Rectal smooth muscle tissue (tissue), 1 donor: Measurements from ENCODE around the gene TUBGCP3.
"Not testable (repeated sequence)": the region's sequence is repeated elsewhere in the genome, so short reads cannot be mapped to it uniquely, and the experiment has no call there.

Source experiments
- H3K27ac ChIP-seq: one replicate; pipeline ENCODE4 v1.7.0; 2013; ENCODE audit warnings: low read depth, low read length, inconsistent platforms
- H3K27me3 ChIP-seq: one replicate; pipeline ENCODE4 v1.7.0; 2013; ENCODE audit warnings: low read length; ENCODE audit not compliant: control insufficient read depth, insufficient read depth
- H3K36me3 ChIP-seq: one replicate; pipeline ENCODE4 v1.7.0; 2013; ENCODE audit warnings: low read length; ENCODE audit not compliant: control insufficient read depth, insufficient read depth
- H3K4me1 ChIP-seq: one replicate; pipeline ENCODE4 v1.7.0; 2013; ENCODE audit warnings: low read length; ENCODE audit not compliant: control insufficient read depth, insufficient read depth
- H3K4me3 ChIP-seq: one replicate; pipeline ENCODE4 v1.7.0; 2013; ENCODE audit warnings: low read length
- H3K9ac ChIP-seq: one replicate; pipeline ENCODE4 v1.7.0; 2013; ENCODE audit warnings: low read length

TUBGCP3 gene

DNA sequence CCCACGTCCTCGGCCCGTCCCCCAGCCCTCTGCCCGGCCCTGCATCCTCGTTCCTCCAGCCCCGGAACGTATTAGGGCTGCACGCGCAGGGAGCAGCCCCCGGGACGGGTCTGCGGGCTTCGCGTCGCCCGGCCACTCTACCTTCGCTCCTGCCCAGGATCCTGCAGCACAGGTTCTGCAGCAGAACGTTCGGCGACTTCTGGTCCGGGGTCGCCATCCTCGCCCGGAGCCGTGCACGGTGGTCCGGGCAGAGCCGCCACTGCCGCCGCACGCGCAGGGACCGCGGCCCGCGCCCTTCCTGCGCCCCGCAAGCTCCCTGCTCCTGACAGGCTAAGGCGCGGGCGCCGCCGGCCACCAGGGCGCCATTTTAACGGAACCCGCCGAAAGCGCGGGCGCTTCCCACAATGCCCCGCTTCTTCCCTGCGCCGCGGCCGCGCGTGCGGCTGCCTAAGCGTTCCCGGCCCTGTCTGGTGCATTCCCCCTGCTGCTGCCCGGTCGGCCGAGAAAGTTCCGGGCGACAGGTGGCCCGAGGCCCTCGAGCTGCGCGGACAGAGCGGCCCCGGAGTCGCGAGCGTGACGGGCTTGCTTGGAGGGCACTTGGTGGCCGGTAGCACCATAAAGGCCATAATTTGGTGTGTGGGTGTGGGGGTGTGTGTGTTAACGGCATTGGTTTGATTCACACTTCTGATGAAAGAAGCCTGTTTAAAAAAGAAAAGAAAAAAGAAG, at the start of gene TUBGCP3:
Gene TUBGCP3 (minus strand): TSS at position 390 of the 726 bp plus-strand sequence. CDS start 173 bp downstream, at position 217.
- Histone ChIP-seq H3K4me3 (peak within 1 kb of the TSS; percentile 91), H3K27ac (peak within 1 kb of the TSS; percentile 97), H3K4me1 (peaks cover 5% of the 10 kb centered on the region), H3K27me3 (no peaks in the 10 kb centered on the region), H3K36me3 (no peaks in the 10 kb centered on the region), H3K9ac (peak within 1 kb of the TSS; percentile 72)

DNA sequence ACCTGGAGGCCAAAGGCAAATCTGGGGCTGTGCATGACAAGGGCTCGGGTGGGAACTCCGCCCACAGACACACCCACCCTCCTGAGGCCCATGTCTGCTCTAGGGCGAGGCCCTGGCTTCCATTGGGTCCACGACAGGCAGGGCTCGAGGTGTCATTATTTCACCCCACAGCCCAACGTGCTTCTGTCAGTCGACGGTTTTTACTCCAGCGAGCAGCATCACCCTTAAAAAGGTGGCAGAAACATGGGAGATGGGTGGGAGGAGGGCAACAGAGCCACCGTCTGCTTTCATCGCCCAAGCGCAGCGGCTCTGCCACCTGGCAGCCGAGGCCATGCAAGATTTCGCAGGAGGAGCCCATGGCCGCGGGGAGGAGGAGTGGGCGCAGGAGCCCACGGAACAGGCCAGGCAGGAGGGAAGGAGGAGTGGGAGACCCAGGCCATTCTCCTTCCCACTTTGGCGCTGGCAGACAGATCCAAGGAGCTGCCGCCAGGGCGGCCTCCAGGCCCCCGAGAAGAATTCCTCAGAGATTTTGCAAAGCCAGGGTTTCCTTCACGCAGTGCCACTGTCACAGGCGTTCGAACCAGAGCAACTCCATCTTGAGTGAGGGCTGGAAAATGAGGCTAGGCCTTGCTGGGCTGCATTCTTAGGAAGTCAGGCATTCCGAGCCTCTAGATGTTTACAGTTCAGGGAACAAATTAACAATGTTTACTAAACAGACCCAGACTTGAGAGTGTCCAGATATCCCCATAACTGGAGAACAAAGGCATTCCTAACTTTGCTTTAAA, 49.3 kb upstream of the TUBGCP3 start:
- H3K4me1 ChIP-seq, result no peaks in the 10 kb centered on the region
- H3K4me3 ChIP-seq, result no peak overlapping the region
- no peaks in the 10 kb centered on the region for H3K27me3 ChIP-seq
- no peaks in the 10 kb centered on the region for H3K36me3 ChIP-seq
- H3K27ac ChIP-seq, result no peak overlapping the region
- no peak overlapping the region for H3K9ac ChIP-seq

- H3K9ac ChIP-seq, result no peak overlapping the region
- H3K27me3 ChIP-seq, result no peaks in the 10 kb centered on the region
- H3K27ac ChIP-seq, result no peak overlapping the region
- no peaks in the 10 kb centered on the region for H3K4me1 ChIP-seq
- H3K36me3 ChIP-seq, result no peaks in the 10 kb centered on the region
- H3K4me3 ChIP-seq, result no peak overlapping the region
These were observed 48.5 kb upstream of the TUBGCP3 start for GRCh38 chr13:112636401-112636975.

DNA sequence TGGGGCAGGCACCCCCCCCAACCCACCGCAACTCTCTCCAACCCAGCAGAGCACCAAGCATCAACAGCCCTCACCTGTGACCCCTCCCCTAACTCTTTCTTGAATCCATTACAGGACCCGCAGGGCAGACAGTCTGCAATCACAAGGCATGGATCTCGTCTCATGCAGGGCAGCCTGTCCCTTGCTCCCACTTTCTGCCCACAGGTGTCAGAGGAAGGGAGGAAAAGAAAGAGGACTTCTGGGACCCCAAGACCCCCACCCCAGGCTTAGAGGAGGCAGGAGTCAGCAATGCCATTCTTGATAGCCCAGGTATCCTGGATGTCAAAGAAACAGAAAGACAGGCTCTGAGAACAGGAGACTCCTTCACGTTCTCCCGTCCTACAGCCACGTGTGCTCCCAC, 47.4 kb upstream of the TUBGCP3 start:
- H3K36me3 ChIP-seq, result no peaks in the 10 kb centered on the region
- H3K27me3 ChIP-seq, result no peaks in the 10 kb centered on the region
- H3K4me3 ChIP-seq, result no peak overlapping the region
- no peak overlapping the region for H3K27ac ChIP-seq
- H3K4me1 ChIP-seq, result no peaks in the 10 kb centered on the region
- H3K9ac ChIP-seq, result no peak overlapping the region

- Histone ChIP-seq H3K4me3 (no peak overlapping the region), H3K36me3 (no peaks in the 10 kb centered on the region), H3K27me3 (no peaks in the 10 kb centered on the region), H3K27ac (no peak overlapping the region), H3K9ac (no peak overlapping the region), H3K4me1 (no peaks in the 10 kb centered on the region)
These were observed 46.1 kb upstream of the TUBGCP3 start for GRCh38 chr13:112634102-112634501.

DNA sequence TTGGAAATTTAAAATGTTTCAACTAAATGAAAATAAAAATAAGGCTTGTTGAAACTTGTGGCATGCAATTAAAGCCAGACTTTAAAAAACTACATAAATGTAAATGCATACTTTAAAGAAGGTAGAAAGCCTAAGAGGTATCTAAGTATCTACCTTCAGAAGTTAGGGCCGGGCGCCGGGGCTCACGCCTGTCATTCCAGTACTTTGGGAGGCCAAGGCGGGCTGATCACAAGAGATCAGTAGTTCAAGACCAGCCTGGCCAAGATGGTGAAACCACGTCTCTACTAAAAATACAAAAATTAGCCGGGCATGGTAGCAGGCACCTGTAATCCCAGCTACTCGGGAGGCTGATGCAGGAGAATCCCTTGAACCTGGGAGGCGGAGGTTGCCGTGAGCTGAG, 42.3 kb upstream of the TUBGCP3 start:
- H3K4me3 ChIP-seq, H3K4me1 ChIP-seq, H3K27ac ChIP-seq, H3K36me3 ChIP-seq, H3K27me3 ChIP-seq, H3K9ac ChIP-seq: not testable (repeated sequence)

DNA sequence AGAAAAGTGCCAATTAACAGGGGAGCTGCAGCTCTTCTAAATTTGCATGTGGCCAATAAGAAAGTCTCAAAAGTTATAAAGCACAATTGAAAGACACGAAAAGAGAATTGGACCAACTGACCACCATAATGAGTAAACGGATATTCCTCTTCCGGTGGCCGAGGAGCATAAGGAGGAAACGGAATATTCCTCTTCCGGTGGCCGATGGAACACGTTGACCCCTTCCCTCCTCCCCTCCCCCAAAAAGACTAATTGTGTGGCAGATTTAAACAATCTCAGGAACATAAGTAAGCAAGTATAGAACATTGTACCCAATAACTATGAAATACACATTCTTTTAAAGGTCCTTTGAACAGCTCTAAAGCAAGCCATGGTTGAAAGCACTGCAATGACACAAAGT, 41.2 kb upstream of the TUBGCP3 start:
- no peak overlapping the region for H3K4me3 ChIP-seq
- no peaks in the 10 kb centered on the region for H3K4me1 ChIP-seq
- no peaks in the 10 kb centered on the region for H3K36me3 ChIP-seq
- no peak overlapping the region for H3K9ac ChIP-seq
- no peaks in the 10 kb centered on the region for H3K27me3 ChIP-seq
- H3K27ac ChIP-seq, result no peak overlapping the region

- H3K27ac ChIP-seq, H3K9ac ChIP-seq, H3K4me3 ChIP-seq, H3K27me3 ChIP-seq, H3K4me1 ChIP-seq, H3K36me3 ChIP-seq: not testable (repeated sequence)
These were observed 39.7 kb upstream of the TUBGCP3 start for GRCh38 chr13:112627613-112628012.

- Histone ChIP-seq H3K36me3 (no peaks in the 10 kb centered on the region), H3K4me1 (no peaks in the 10 kb centered on the region), H3K27me3 (no peaks in the 10 kb centered on the region), H3K4me3 (no peak overlapping the region), H3K9ac (no peak overlapping the region), H3K27ac (no peak overlapping the region)
These were observed 39.2 kb upstream of the TUBGCP3 start for GRCh38 chr13:112627161-112627560.

- no peak overlapping the region for H3K4me3 ChIP-seq
- no peaks in the 10 kb centered on the region for H3K4me1 ChIP-seq
- no peak overlapping the region for H3K9ac ChIP-seq
- H3K36me3 ChIP-seq, result no peaks in the 10 kb centered on the region
- H3K27ac ChIP-seq, result no peak overlapping the region
- H3K27me3 ChIP-seq, result no peaks in the 10 kb centered on the region
These were observed 38.8 kb upstream of the TUBGCP3 start for GRCh38 chr13:112626761-112627160.

- Histone ChIP-seq H3K27me3 (no peaks in the 10 kb centered on the region), H3K4me1 (no peaks in the 10 kb centered on the region), H3K27ac (no peak overlapping the region), H3K36me3 (no peaks in the 10 kb centered on the region), H3K9ac (no peak overlapping the region), H3K4me3 (no peak overlapping the region)
These were observed 38.2 kb upstream of the TUBGCP3 start for GRCh38 chr13:112626124-112626523.

DNA sequence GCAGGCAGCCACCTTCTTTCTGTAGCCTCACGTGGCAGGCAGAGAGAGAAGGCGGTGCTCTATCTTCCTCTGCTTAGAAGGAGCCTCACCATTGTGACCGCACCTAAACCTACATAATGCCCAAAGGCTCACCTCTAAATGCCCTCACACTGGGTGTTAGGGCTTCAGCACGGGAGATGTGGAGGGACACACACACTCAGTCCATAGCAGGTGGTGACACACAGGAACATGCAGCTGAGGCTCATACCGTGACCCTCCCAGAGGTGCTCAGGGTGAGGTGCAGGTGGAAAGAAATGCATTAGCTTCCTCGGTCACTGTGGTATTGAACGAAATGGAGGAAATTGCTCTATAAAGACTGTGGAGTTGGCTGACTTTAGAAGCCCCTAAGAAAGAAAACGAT, 37.7 kb upstream of the TUBGCP3 start:
- Histone ChIP-seq H3K27ac (no peak overlapping the region), H3K9ac (no peak overlapping the region), H3K4me1 (no peaks in the 10 kb centered on the region), H3K27me3 (no peaks in the 10 kb centered on the region), H3K4me3 (no peak overlapping the region), H3K36me3 (no peaks in the 10 kb centered on the region)
